Suprapubic skin (tissue), 4 donors: Measurements from ENCODE around the gene OFD1.

Experiments used
- CTCF ChIP-seq, 2 donors: fragments of 200-600 bp in 1 of 2; fragments of 450-650 bp in 1 of 2; sonication (generic) in 1 of 2; IDR thresholded peaks; one replicate each; pipeline ENCODE4 v1.5.1; 2016 to 2019; ENCODE audit warnings: antibody characterized with exemption in 2 of 2, mild to moderate bottlenecking in 1 of 2, moderate library complexity in 1 of 2
- EP300 ChIP-seq: sonication (generic); formaldehyde crosslinking; IDR thresholded peaks from one replicate; pipeline ENCODE4 v1.6.1; 2017; ENCODE audit warnings: antibody characterized with exemption
- POLR2A ChIP-seq, 2 donors: fragments of 450-650 bp; IDR thresholded peaks; one replicate each; pipeline ENCODE4 v1.6.1; 2017; ENCODE audit warnings: antibody characterized with exemption in 2 of 2, mild to moderate bottlenecking in 2 of 2, moderate library complexity in 2 of 2
- POLR2AphosphoS5 ChIP-seq, 3 donors: sonication (generic); formaldehyde crosslinking; IDR thresholded peaks; one replicate each; pipeline ENCODE4 v1.6.1; 2017; ENCODE audit warnings: antibody characterized with exemption in 3 of 3

- TF ChIP-seq CTCF (IDR thresholded peaks at IDR 0.05) = no peak
- TF ChIP-seq POLR2A (IDR thresholded peaks at IDR 0.05) = no peak
- no peak for TF ChIP-seq POLR2AphosphoS5 (IDR thresholded peaks at IDR 0.05)
- TF ChIP-seq EP300 = no peak
Observed at GRCh38 chrX:13700380-13700779, 34.2 kb upstream of the OFD1 start.
